ENCODE results near the gene MCM9.
"Not testable (repeated sequence)": the region's sequence is repeated elsewhere in the genome, so short reads cannot be mapped to it uniquely, and the experiment has no call there.

MCM9 gene

GRCh38 chr6:118770112-118770788 lies 164.7 kb downstream of the MCM9 start:
- DNase-seq (ENCODE audit: low spot score) = peak; percentile 98

- DNase-seq (ENCODE audit: low spot score) = no peak
Measured at GRCh38 chr6:118768904-118769325, 166.0 kb downstream of the MCM9 start.

GRCh38 chr6:118768441-118768840 lies 166.5 kb downstream of the MCM9 start:
- DNase-seq (ENCODE audit: low spot score) = no peak

GRCh38 chr6:118765316-118765715 lies 169.6 kb downstream of the MCM9 start:
- not testable (repeated sequence) for DNase-seq (ENCODE audit: low spot score)

- DNase-seq (ENCODE audit: low spot score) = no peak
Measured at GRCh38 chr6:118764766-118765165, 170.2 kb downstream of the MCM9 start.
